NCI-H2196 (cell line): ENCODE results near the gene ADGRG3.
"Not testable (repeated sequence)": the region's sequence is repeated elsewhere in the genome, so short reads cannot be mapped to it uniquely, and the experiment has no call there.

Experiments used
- DNase-seq: peaks from one replicate; lab custom pipeline; 2025; ENCODE audit not compliant: unreplicated experiment; lab: John Stamatoyannopoulos, UW

Gene ADGRG3

DNA sequence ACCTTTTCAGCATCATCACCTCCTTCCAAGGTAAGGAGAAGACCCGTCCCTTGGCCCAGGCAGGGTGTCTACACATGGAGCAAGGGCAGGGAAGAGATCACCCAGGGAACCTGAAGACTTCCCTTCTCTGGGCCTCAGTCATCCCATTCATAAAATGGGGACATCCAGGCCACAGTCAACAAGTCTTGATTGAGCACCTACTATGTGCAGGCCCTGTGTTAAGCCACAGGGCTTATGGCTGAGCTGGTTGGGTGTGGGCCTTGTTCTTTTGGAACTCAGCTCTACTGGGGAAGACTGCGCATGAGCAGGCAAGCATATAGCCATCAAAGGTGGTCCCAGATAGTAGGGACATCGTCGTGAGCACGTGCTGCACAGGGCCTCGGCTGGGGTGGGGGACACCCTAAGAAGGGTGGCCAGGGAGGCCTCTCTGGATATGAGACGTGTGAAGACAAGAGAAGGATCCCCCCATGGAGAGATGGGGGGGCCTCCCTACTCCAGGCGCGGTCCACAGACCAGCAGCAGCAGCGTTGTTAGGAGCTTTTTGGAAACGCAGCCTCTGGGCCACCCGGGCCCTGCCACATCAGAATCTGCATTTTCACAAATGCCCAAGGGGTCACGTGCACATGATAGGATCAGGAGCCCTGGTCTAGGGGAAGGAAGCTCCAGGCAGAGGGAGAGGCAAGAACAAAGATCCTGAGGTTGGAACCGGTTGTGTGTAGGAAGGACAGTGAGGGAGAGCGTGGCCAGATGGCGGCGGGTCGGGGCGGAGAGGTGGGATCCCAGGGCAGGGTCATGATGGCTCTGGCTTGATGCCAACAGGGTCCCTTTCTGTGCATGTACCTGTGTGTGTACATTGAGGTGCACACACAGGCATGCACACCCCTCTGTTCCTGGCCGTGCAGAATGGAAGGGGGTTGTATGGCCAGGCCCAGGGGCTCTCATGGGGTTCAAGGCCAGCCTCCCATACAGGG, 5.9 kb upstream of the ADGRG3 start:
- DNase-seq, result no peak

DNA sequence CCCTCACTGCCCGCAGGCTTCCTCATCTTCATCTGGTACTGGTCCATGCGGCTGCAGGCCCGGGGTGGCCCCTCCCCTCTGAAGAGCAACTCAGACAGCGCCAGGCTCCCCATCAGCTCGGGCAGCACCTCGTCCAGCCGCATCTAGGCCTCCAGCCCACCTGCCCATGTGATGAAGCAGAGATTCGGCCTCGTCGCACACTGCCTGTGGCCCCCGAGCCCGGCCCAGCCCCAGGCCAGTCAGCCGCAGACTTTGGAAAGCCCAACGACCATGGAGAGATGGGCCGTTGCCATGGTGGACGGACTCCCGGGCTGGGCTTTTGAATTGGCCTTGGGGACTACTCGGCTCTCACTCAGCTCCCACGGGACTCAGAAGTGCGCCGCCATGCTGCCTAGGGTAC, 4.7 kb upstream of the ADGRG3 start:
- no peak for DNase-seq

DNA sequence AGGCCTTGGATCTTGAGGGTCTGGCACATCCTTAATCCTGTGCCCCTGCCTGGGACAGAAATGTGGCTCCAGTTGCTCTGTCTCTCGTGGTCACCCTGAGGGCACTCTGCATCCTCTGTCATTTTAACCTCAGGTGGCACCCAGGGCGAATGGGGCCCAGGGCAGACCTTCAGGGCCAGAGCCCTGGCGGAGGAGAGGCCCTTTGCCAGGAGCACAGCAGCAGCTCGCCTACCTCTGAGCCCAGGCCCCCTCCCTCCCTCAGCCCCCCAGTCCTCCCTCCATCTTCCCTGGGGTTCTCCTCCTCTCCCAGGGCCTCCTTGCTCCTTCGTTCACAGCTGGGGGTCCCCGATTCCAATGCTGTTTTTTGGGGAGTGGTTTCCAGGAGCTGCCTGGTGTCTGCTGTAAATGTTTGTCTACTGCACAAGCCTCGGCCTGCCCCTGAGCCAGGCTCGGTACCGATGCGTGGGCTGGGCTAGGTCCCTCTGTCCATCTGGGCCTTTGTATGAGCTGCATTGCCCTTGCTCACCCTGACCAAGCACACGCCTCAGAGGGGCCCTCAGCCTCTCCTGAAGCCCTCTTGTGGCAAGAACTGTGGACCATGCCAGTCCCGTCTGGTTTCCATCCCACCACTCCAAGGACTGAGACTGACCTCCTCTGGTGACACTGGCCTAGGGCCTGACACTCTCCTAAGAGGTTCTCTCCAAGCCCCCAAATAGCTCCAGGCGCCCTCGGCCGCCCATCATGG, 4.0 kb upstream of the ADGRG3 start:
- no peak for DNase-seq

DNA sequence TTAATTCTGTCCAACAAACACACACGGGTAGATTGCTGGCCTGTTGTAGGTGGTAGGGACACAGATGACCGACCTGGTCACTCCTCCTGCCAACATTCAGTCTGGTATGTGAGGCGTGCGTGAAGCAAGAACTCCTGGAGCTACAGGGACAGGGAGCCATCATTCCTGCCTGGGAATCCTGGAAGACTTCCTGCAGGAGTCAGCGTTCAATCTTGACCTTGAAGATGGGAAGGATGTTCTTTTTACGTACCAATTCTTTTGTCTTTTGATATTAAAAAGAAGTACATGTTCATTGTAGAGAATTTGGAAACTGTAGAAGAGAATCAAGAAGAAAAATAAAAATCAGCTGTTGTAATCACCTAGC, 3.5 kb upstream of the ADGRG3 start:
- no peak for DNase-seq

DNA sequence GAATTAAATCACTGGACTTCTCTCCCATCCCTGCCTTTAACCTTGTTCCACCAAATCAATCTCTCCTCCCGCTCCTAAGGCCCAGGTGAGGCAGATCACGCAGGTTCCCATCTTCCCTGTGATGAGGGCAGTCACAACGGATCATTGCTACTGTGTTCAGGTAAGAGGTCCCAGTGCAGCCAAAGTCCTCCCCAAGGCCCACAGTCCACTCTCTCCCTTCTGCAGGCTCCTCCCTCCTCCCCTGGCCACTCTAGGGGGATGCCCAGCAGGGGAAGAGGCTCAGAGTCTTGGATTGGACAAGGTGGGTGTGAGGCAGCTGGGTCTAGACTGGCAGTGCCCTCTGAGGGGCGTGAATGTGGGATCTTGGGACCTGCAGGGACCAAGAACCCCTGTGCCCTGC, 2.6 kb upstream of the ADGRG3 start:
- DNase-seq, result no peak

DNA sequence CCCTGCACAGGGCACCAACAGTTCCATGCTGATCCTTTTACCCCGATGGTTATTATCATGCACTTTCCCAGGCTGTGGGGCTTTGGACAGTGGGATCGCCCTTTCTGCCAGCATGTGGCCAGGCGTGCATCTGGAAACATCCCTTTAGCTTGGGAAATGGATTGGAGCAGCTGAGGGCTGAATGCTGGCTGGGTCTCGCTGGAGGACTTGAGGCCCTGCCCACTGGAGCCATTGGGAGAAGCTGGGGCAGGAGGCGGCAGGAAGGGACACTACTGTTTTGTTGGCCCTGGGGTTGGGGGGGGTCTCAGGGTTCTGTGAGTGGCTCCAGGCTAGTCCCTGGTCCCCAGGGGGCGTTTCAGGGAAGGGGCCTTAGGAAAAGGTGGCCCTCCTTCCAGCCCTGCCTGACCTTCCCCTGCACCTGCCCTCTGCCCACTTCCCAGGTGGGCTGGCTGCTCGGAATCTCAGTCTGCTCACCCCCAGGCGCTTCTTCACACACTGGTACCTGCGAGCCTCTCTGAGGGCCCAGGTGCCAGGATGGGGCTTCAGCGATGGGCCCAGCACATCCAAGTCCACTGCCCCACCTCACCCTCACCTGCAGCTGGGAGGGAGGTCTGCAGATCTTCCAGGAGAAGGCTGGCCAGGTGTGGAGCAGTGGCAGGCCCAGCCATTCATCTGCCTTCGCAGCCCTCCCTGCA, 1.6 kb upstream of the ADGRG3 start:
- no peak for DNase-seq

DNA sequence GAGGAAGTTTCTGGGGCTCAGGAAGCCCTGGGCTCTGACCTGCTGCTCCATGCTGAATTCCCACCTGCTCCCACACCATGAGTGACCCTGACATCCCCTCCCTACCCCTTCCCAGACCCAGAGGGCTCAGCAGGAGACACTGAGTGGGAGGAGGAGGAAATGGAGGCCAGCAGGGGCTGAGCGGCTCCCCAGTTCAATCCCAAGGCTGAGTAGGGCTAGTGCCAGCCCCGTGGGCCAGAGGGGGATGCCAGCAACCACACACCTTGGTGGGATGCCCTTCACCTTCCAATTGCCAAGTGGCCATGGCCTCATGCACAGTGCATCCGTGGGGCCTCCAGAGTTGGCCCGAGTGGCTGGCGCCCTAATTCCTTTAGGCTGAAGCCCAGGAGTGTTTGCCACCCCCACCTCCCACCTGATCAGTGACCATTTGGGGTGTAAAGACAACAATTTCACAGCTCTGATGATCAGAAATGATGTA, 1.0 kb upstream of the ADGRG3 start:
- DNase-seq, result no peak

DNA sequence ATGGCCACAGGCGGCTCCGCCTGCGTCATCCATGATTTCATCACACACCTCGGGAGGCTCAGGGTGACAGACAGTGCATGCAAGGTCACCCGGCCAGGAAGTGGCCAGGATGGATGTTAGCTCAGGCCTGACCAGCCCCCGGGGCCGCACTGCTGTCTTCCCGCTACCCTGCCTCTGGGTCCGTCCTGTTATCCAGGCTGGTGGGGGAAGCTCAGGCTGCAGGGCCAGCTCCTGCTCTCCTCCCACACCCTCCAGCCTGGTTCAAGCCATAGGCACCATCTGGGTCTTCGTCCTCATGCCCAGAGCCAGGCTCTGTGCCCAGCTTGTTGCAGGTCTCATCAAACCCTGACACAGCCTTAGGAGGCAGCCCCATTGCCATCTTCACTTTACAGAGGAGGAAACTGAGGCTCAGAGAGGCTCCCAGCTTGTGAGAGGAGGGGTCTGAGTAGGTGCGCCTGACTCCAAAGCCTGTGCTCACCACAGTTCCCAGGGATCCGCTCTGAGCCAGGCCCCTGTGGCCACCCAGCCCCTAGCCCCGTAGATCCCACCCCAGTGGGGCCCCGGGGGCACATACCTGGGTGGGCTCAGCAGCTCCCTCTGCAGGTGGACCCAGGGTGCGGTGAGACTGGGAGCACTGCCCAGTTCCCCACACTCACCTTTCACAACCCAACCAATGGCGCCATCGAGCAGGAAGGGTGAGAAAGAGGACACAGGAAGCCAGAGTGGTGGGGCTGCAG, 412 bp upstream of the ADGRG3 start:
- DNase-seq, result no peak

DNA sequence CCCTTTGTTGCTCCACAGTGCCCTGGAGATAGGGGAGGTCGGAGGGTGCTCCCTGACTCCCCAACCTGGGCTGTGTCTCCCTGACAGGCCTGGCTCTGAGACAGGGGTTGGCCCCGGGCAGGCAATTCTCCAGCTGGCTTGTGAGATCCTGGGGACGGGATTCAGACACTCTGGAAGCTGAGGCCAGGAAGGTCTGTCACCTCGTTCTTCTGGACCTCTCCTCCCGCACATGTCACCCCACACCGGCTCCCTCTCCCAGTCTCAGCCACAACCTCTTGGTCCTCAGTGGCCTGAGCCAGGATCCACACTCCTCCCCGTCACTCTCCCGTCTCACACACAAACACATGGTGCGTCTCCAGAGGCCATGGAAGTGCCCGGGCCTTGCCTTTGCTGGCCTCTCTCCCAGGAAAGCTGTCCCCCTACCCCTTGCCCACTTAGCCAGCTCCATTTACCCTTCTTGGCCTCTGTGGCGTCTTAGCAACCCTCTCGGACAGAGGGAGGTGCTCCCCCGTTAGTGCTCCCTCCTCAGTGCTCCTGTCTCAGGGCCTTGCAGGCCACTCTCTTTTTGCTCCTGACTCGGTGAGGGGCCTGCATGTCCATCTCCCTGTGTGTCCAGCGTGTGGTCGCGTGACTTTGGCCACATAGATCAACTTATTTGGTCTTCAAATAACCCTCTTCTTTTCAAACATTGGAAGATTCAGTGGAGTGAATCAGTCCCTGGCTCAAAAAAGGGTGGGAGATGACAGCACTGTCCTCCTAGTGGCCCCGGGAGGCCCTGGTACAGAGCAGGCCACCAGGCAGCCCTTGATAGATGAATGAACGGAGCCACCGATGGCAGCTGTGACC, 747 bp downstream of the ADGRG3 start:
- DNase-seq, result no peak

DNA sequence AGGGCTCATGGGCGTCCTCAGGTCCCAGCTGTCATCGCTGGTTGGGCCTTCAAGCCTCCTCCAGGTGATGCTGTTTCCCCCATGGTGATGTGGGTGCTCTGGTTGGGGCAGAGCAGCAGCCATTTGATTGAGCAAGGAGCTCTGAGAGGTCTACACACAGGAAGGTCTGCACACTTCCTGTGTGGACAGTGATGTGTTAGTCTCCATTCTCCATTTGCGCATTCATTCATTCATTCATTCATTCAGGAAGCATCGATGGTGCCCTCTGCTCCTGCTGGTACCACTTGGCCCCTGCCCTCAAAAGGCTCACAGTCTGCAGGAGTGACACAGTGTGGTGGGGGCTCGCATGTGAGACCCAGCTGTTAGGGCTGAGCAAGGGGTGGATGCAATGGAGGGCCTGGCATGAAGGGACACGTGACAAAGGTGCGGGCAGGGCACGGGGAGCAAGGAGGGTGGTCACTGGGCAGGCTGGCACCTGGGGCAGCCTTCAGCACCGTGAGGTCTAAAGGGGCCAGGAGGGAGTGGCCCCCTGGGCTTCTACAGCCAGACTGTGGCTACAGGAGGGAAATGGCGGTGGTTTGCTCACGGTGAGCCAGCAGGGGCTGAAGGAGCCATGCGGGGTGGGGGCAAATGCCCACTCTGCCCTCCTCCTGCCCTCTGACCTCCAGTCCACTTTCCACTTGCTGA, 1.5 kb downstream of the ADGRG3 start:
- no peak for DNase-seq

DNA sequence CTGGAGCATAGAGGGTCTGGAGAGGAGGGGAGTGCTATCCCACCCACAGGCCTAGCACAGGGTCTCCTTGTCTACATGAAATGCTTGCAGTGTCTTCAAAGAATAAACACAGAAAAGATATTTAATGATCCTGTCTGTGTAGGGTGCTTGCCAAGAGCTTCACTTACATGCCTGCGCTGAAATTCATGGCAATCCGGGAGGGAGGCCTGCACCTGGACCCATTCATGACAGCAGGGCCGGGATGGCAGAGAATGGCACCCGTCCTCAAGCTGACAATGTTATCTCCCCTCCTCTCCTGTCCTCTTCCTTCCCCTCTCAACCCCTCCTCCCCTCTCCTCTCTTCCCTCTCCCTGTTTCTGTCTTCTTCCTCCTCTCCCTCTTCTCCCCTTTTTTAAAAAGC, 2.1 kb downstream of the ADGRG3 start:
- no peak for DNase-seq

DNA sequence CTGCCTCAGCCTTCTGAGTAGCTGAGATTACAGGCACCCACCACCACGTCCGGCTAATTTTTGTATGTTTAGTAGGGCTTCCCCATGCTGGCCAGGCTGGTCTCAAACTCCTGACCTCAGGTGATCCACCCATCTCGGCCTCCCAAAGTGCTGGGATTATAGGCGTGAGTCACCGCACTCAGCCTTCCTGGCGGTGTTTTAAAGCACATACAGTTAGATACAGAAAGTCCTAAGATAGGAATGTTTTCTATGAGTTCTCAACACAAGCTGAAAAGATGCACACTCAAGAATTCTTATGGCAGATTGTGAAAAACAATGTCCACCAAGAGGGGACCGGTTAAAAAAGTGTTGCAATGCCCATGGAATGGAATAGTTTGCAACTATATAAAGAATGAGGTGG, 3.3 kb downstream of the ADGRG3 start:
- DNase-seq, result not testable (repeated sequence)

DNA sequence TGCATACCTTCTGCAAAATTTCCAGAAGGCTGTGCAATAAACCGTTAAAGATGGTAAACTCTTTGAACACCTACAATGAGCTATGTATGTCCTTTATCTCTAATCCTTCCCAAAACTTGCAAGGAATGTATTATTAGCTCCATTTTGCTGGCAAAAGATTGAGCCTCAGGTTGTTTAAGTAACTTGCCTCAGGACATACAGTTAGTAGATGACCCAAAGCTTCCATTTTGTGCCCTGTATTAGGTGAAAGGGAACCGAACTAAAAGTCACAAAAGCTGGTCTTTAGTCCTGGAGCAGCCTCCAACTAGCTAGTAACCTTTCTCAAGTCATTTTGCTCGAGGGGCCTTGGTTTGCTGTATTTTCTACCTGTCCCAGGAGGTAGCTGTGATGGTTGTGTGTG, 4.3 kb downstream of the ADGRG3 start:
- DNase-seq, result no peak

DNA sequence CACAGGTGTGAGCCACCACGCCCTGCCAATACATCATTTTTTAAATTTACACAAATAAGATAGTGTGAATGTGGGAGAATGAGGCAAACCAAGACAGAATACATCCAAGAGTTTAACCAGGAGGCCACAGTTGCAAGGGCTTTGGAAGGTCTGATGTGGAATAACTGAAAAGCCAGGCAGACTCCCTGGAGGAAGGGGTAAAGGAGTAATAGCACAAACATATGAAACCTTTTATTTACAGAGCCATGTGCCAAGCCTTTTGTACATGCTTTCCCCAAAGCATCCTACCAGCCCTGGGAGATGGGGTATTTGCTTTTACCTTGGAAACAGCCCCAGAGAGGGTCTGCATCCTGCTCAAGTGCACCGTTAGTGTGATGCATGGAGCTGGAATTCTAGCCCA, 4.7 kb downstream of the ADGRG3 start:
- no peak for DNase-seq

DNA sequence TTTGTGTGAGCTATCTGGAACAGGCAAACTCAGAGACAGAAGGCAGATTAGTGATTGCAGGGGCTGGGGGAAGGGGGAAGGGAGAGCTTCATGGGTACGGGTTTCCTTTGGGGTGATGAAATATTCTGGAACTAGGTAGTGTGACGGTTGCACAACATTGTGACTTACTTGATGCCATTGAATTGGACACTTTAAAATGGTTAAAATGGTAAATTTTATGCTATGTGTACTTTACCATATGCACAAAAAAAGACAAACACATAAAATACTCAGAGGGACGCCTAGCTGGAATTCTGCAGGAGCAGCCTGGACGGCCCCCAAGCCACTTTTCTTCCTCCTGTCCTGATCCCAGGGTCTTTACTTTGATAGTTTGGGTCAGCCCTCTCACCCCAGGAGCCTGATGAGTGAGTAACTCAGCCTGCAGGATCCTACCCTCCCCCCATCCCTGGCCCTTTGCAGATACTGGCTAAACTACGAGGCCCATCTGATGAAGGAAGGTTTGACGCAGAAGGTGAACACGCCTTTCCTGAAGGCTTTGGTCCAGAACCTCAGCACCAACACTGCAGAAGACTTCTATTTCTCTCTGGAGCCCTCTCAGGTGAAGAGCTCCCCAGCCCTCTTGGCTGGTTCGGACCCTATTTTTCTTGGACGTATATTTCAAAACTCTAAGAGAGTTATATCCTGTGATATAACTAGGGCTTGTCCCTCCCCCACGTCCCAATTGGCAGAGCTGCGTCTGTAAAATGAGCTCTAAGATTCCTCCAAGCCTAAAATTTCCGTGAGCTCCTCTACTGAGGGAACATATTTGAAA, 7.8 kb downstream of the ADGRG3 start:
- DNase-seq, result no peak

DNA sequence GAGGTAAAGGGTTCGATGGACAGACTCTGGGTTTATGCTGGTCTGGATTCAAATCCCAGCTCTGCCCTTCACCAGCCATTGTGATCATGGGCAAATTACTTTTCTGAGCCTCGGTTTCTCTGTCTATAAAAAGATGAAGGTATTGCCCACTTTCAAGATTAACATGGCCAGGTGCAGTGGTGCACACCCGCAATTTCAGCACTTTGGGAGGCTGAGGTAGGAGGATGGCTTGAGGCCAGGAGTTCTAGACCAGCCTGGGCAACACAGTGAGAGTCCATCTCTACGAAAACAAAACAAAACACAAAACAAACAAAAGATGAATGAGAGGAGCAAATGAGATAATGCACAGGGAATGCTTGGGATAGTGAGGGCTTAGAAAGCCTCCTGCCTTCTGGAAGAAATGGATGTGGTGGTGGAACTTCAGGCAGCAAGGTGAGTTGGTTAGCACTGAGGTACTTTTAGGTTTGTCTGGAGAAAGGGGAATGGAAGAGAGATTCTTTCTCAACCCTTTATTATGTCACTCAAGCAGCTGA, 8.5 kb downstream of the ADGRG3 start:
- no peak for DNase-seq

DNA sequence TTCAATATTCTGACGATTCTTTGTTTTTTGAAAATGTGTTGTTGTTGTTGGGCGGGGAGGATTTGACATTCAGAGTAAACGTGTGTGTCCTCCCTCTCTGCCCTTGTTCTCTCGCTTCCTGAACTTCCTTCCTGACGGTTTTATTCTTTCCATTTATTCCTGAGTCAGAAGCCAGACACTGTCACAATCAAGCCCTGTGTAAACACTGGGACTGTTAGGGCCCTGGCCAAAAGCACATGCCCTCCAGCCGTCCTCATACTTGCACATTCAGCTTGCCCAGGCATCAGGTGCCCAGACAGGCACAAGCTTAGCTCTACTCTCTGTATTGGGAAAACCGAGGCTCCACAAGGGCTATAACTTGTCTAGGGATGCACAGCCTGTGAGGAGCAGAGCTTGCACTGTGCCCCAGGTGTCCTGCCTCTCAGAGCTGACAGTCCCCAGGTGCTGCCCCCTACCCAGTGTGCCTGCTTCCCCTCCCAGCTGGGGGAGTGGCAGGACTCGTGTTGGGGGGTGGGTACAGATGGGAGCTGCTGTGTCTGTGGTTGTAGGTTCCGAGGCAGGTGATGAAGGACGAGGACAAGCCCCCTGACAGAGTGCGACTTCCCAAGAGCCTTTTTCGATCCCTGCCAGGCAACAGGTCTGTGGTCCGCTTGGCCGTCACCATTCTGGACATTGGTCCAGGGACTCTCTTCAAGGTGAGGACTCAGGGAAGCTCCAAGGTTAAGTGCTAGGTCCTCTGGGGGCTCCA, 9.7 kb downstream of the ADGRG3 start:
- DNase-seq, result no peak

DNA sequence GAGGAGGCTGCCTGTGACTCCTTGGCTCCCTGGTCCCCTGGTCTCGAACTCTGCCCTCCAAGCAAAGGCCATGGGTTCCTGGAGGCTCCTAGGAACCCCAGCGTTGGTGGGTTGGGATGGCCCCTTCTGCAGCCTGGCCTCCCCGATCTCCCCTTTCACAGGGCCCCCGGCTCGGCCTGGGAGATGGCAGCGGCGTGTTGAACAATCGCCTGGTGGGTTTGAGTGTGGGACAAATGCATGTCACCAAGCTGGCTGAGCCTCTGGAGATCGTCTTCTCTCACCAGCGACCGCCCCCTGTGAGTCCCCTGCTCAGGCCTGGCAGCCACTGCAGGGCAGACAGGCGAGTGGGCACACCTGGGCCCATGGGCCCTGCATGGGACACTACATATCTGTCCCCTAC, 10.9 kb downstream of the ADGRG3 start:
- DNase-seq, result no peak
